GM06990 (cell line): ENCODE measurements around the gene PPP1CA.
"Not testable (repeated sequence)": the region's sequence is repeated elsewhere in the genome, so short reads cannot be mapped to it uniquely, and the experiment has no call there.

ENCODE experiments used
- DNase-seq: peaks from one replicate; pipeline ENCODE4 v3.0.0-alpha.2; 2011; ENCODE audit not compliant: insufficient read length; ENCODE audit errors: extremely low read depth
- H3K27me3 ChIP-seq: replicated peaks from 2 replicates; pipeline ENCODE4 v1.6.0; 2011; ENCODE audit warnings: low read length; ENCODE audit not compliant: control insufficient read depth, insufficient read depth
- H3K36me3 ChIP-seq: 2 replicates; pipeline ENCODE4 v1.5.1; 2011; ENCODE audit warnings: low read length; ENCODE audit not compliant: control insufficient read depth, insufficient read depth
- H3K4me3 ChIP-seq: replicated peaks from 2 replicates; pipeline ENCODE4 v1.5.1; 2011; ENCODE audit warnings: low read depth, mild to moderate bottlenecking, control low read depth, low read length
- TF ChIP-seq, protein P1 (sequence below): IDR thresholded peaks from 2 replicates; pipeline ENCODE4 v1.5.1; 2011; ENCODE audit warnings: low read length, control low read depth, mild to moderate bottlenecking, inconsistent platforms; ENCODE audit not compliant: insufficient read depth, poor library complexity, severe bottlenecking

PPP1CA gene

GRCh38 chr11:67406420-67406968 lies 4.8 kb upstream of the PPP1CA start:
- DNase-seq = no peak
- no peaks in the 10 kb centered on the region for H3K27me3 ChIP-seq
- H3K4me3 ChIP-seq = no peak overlapping the region
- H3K36me3 ChIP-seq = peaks cover 21% of the 10 kb centered on the region
- TF ChIP-seq, protein P1, sequence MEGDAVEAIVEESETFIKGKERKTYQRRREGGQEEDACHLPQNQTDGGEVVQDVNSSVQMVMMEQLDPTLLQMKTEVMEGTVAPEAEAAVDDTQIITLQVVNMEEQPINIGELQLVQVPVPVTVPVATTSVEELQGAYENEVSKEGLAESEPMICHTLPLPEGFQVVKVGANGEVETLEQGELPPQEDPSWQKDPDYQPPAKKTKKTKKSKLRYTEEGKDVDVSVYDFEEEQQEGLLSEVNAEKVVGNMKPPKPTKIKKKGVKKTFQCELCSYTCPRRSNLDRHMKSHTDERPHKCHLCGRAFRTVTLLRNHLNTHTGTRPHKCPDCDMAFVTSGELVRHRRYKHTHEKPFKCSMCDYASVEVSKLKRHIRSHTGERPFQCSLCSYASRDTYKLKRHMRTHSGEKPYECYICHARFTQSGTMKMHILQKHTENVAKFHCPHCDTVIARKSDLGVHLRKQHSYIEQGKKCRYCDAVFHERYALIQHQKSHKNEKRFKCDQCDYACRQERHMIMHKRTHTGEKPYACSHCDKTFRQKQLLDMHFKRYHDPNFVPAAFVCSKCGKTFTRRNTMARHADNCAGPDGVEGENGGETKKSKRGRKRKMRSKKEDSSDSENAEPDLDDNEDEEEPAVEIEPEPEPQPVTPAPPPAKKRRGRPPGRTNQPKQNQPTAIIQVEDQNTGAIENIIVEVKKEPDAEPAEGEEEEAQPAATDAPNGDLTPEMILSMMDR = no peak

- Histone ChIP-seq H3K27me3 (no peaks in the 10 kb centered on the region), H3K36me3 (peaks cover 21% of the 10 kb centered on the region), H3K4me3 (no peak overlapping the region)
- no peak for DNase-seq
- TF ChIP-seq, protein P1 = no peak
Observed at GRCh38 chr11:67405688-67406339, 4.2 kb upstream of the PPP1CA start.

DNA sequence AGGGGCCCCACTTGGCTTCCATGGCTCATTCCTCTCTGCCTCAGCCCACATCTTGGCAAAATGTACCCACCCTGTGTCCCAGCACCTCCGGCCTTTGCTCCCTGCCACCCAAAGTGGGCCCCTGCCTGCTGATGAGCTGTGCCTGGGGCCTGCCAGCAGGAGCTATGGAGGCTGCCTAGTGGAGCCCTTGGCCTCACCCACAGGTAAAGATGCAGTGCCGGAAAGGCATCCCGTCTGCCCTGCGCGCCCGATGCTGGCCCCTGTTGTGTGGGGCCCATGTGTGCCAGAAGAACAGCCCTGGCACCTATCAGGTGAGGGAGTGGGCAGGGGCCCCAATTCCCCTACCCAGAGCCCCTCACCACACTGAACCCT lies 3.5 kb upstream of the PPP1CA start:
- TF ChIP-seq, protein P1 = no peak
- Histone ChIP-seq H3K36me3 (peaks cover 20% of the 10 kb centered on the region), H3K27me3 (no peaks in the 10 kb centered on the region), H3K4me3 (peak overlapping the region; percentile 80)
- DNase-seq = no peak

GRCh38 chr11:67404515-67405195 lies 3.0 kb upstream of the PPP1CA start:
- H3K36me3 ChIP-seq = peaks cover 20% of the 10 kb centered on the region
- H3K4me3 ChIP-seq = peak overlapping the region; percentile 80
- no peak for DNase-seq
- TF ChIP-seq, protein P1 = no peak
- no peaks in the 10 kb centered on the region for H3K27me3 ChIP-seq

DNA sequence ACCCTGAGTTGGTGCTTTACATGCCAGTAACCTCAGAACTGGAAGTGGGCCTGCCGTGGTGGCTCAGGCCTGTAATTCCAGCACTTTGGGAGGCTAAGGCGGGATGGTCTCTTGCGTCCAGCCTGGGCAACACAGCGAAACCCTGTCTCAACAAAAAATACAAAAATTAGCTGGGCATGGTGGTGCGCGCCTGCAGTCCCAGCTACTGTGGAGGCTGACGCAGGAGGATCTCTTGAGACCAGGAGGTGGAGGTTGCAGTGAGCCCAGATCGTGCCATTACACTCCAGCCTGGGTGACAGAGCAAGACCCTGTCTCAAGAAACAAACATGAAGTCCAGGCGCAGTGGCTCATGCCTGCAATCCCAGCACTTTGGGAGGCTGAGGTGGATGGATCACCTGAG lies 1.4 kb upstream of the PPP1CA start:
- H3K36me3 ChIP-seq = peaks cover 31% of the 10 kb centered on the region
- H3K4me3 ChIP-seq = peak overlapping the region; percentile 80

DNA sequence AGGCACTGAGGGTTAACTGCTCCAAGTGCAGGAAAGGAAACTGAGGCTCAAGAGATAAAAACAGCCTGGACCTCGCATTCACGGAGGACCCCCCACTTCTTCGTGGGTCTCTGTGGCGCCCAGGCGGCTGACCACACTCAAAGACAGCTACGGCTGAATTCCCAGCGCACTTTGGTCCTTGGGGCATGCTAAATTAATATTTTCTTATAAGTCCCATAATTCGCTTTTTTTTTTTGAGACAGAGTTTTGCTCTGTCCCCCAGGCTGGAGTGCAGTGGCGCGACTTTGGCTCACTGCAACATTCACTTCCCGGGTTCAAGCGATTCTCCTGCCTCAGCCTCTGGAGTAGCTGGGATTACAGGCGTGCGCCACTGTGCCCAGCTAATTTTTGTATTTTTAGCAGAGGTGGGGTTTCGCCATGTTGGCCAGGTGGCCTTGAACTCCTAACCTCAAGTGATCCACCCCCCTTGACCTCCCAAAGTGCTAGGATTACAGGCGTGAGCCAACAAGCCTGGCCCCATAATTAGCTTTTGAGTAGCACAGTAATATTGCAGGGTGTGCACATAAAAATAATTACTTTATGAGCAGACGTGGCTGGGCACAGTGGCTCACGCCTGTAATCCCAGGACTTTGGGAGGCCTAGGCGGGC lies 658 bp upstream of the PPP1CA start:
- H3K27me3 ChIP-seq, DNase-seq: not testable (repeated sequence)
- Histone ChIP-seq H3K36me3 (peaks cover 36% of the 10 kb centered on the region), H3K4me3 (peak overlapping the region; percentile 54)

More for the DNA sequence above, 1.4 kb upstream of the PPP1CA start:
- not testable (repeated sequence) for DNase-seq, H3K27me3 ChIP-seq
